OCI-LY7 (cell line): ENCODE data around the gene RNU1-2. TPM values are rescaled to one million over a fixed set of nuclear protein-coding genes. Genes with fewer than 3 reads are reported as not detected.
A peak's percentile ranks its signal among the peaks of the same experiment; 100 is the strongest.
"Not testable (repeated sequence)": the region's sequence is repeated elsewhere in the genome, so short reads cannot be mapped to it uniquely, and the experiment has no call there.

ENCODE experiments used
- BruUV-seq: library from RNA; stranded (reverse); fragments of 400-500 nt; replicated peaks from 2 replicates; lab custom pipeline; 2021; lab: Mats Ljungman, UMichigan
- CTCF ChIA-PET: fragments of 300-600 bp; sonication (Branson Sonifier 250); formaldehyde crosslinking; loops from one replicate; lab custom pipeline; 2022; ENCODE audit warnings: antibody characterized with exemption; ENCODE audit not compliant: unreplicated experiment; lab: Charles Lee
- POLR2A ChIA-PET: fragments of 300-600 bp; sonication (Branson Sonifier 250); formaldehyde crosslinking; loops from one replicate; lab custom pipeline; 2022; ENCODE audit warnings: antibody characterized with exemption; lab: Charles Lee
- DNase-seq: peaks from one replicate; pipeline ENCODE4 v3.0.0-alpha.2; 2015; ENCODE audit warnings: low spot score
- H2AFZ ChIP-seq: fragments of 200-600 bp; sonication (generic), shearing (Covaris generic); 2 replicates; pipeline ENCODE4 v1.6.1; 2014; ENCODE audit warnings: mild to moderate bottlenecking, antibody characterized with exemption, low read length, moderate library complexity
- H3K27ac ChIP-seq: fragments of 200-600 bp; sonication (generic); 2 replicates; pipeline ENCODE4 v1.5.1; 2014; ENCODE audit warnings: mixed run types, low read depth, mild to moderate bottlenecking, moderate library complexity, low read length, inconsistent platforms; ENCODE audit not compliant: poor library complexity, severe bottlenecking
- H3K36me3 ChIP-seq: fragments of 200-600 bp; sonication (generic); 2 replicates; pipeline ENCODE4 v1.6.1; 2014; ENCODE audit warnings: mild to moderate bottlenecking, antibody characterized with exemption, low read length, moderate library complexity, mixed read lengths; ENCODE audit not compliant: insufficient read depth
- H3K4me1 ChIP-seq: fragments of 200-600 bp; sonication (generic); 2 replicates; pipeline ENCODE4 v1.5.1; 2014; ENCODE audit warnings: mild to moderate bottlenecking, low read length; ENCODE audit not compliant: insufficient read depth, poor library complexity, severe bottlenecking
- H3K4me2 ChIP-seq: fragments of 200-600 bp; sonication (generic); 2 replicates; pipeline ENCODE4 v1.6.1; 2014; ENCODE audit warnings: mild to moderate bottlenecking, low read length
- H3K4me3 ChIP-seq: fragments of 200-600 bp; sonication (generic); 2 replicates; pipeline ENCODE4 v1.5.1; 2014; ENCODE audit warnings: mild to moderate bottlenecking, low read depth, low read length; ENCODE audit not compliant: poor library complexity, severe bottlenecking
- H3K79me2 ChIP-seq: fragments of 200-600 bp; sonication (generic); 2 replicates; pipeline ENCODE4 v1.6.1; 2016; ENCODE audit warnings: low read depth, mild to moderate bottlenecking, low read length, moderate library complexity, mixed read lengths; ENCODE audit not compliant: insufficient read depth
- H3K9me2 ChIP-seq: fragments of 200-600 bp; sonication (generic); 2 replicates; pipeline ENCODE4 v1.6.1; 2016; ENCODE audit warnings: mild to moderate bottlenecking, low read length, mixed read lengths; ENCODE audit not compliant: insufficient read depth
- H3K9me3 ChIP-seq: fragments of 200-600 bp; sonication (generic); 2 replicates; pipeline ENCODE4 v1.6.1; 2014; ENCODE audit warnings: mild to moderate bottlenecking, mixed run types, low read length, mixed read lengths
- H4K20me1 ChIP-seq: fragments of 200-600 bp; sonication (generic); 2 replicates; pipeline ENCODE4 v1.6.1; 2014; ENCODE audit warnings: mild to moderate bottlenecking, antibody characterized with exemption, low read length, moderate library complexity, mixed read lengths; ENCODE audit not compliant: insufficient read depth
- EZH2phosphoT487 ChIP-seq: fragments of 200-600 bp; sonication (generic); IDR thresholded peaks from 2 replicates; pipeline ENCODE4 v1.6.1; 2018; ENCODE audit warnings: low read depth, borderline replicate concordance, mild to moderate bottlenecking, mixed run types, antibody characterized with exemption, low read length, moderate library complexity, mixed read lengths
- intact Hi-C: fragments of 100-400 bp; cut with micrococcal nuclease; formaldehyde crosslinking; loops from one replicate; pipeline ENCODE4 v1.10.0; 2022; ENCODE audit not compliant: unreplicated experiment
- total RNA-seq, 2 experiments: library from RNA; depleted of rRNA in 1 of 2; stranded (reverse); fragments of >200 nt in 1 of 2; shearing (Covaris generic) in 1 of 2; gene quantifications; 2 replicates each; pipeline ENCODE4 v1.2.3, GENCODE V29; 2014 to 2022
- TF ChIP-seq, protein P1 (sequence below): fragments of 200-600 bp; sonication (generic); conservative IDR thresholded peaks from 2 replicates; pipeline ENCODE4 v1.5.1; 2014; ENCODE audit warnings: mild to moderate bottlenecking, antibody characterized with exemption, low read length, moderate library complexity, mixed read lengths

The RNU1-2 gene
- total RNA-seq, 2 experiments from 2014 or later = under 0.01 to 1,968 TPM

DNA sequence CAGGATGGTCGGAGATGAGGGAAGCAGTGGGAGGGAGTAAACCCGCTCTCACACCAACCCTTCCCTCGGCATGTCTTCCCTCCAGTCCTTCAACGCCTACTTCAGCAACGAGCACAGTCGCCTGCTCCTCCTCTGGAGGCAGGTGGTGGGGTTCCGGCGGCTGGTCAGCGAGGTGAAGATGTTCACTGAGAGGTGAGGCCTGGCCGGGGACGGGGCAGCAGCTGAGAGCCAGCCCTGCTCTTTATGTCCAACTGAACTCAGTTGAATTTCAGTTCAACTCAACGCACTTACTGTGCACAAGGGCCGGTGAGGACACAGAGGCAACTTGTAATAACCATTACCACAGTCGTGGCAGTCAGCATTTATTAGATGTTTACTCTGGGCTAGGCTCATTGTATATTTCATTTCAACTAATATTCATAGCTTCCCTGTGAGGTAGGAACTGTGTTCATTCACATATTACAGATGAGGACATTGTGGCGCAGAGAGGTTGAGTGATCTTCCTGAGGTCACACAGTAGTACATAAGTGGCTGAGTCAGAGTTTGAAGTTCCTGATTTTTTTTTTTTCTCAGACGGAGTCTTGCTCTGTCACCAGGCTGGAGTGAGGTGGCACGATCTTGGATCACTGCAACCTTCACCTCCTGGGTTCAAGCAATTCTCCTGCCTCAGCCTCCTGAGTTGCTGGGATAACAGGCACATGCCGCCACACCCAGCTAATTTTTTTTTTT is 35.6 kb downstream of the RNU1-2 start:
- H3K79me2 ChIP-seq, H3K4me1 ChIP-seq, BruUV-seq, H2AFZ ChIP-seq, CTCF ChIA-PET, POLR2A ChIA-PET, H3K4me2 ChIP-seq, H3K4me3 ChIP-seq, H3K36me3 ChIP-seq, H3K27ac ChIP-seq, intact Hi-C loops, DNase-seq, H3K9me2 ChIP-seq, H3K9me3 ChIP-seq, H4K20me1 ChIP-seq: not testable (repeated sequence)

- H3K27ac ChIP-seq, H3K9me2 ChIP-seq, H4K20me1 ChIP-seq, CTCF ChIA-PET, intact Hi-C loops, H3K4me2 ChIP-seq, H3K4me1 ChIP-seq, H3K9me3 ChIP-seq, DNase-seq, H3K79me2 ChIP-seq, H3K4me3 ChIP-seq, H2AFZ ChIP-seq: not testable (repeated sequence)
- POLR2A ChIA-PET = interaction anchor here (0.7 kb wide), 3 partner anchors 18 to 481 kb away, joined by 3 read pairs; no protein-coding TSS in a partner anchor
- BruUV-seq = TSS peak; percentile 64
- peaks cover 11% of the 10 kb centered on the region; the same call in 1 of the 2 replicates for H3K36me3 ChIP-seq
Observed at GRCh38 chr1:16933945-16934344, 38.2 kb downstream of the RNU1-2 start.

- H3K4me3 ChIP-seq, BruUV-seq, H2AFZ ChIP-seq, CTCF ChIA-PET, DNase-seq, H4K20me1 ChIP-seq, intact Hi-C loops, H3K9me2 ChIP-seq, H3K79me2 ChIP-seq, H3K4me1 ChIP-seq, H3K9me3 ChIP-seq, H3K4me2 ChIP-seq, H3K27ac ChIP-seq, POLR2A ChIA-PET: not testable (repeated sequence)
- peaks cover 11% of the 10 kb centered on the region; the same call in 1 of the 2 replicates for H3K36me3 ChIP-seq
Observed at GRCh38 chr1:16936580-16936979, 40.8 kb downstream of the RNU1-2 start.

GRCh38 chr1:16938351-16939321 is 42.9 kb downstream of the RNU1-2 start:
- Histone ChIP-seq H3K79me2 (no peaks in the 10 kb centered on the region), H3K9me3 (no peaks in the 10 kb centered on the region), H3K9me2 (no peaks in the 10 kb centered on the region), H3K4me3 (no peak overlapping the region), H4K20me1 (no peaks in the 10 kb centered on the region), H3K4me1 (no peaks in the 10 kb centered on the region), H3K4me2 (no peak overlapping the region), H2AFZ (no peak overlapping the region), H3K27ac (no peak overlapping the region), H3K36me3 (peaks cover 19% of the 10 kb centered on the region; the same call in 1 of the 2 replicates)
- TF ChIP-seq, protein P1, sequence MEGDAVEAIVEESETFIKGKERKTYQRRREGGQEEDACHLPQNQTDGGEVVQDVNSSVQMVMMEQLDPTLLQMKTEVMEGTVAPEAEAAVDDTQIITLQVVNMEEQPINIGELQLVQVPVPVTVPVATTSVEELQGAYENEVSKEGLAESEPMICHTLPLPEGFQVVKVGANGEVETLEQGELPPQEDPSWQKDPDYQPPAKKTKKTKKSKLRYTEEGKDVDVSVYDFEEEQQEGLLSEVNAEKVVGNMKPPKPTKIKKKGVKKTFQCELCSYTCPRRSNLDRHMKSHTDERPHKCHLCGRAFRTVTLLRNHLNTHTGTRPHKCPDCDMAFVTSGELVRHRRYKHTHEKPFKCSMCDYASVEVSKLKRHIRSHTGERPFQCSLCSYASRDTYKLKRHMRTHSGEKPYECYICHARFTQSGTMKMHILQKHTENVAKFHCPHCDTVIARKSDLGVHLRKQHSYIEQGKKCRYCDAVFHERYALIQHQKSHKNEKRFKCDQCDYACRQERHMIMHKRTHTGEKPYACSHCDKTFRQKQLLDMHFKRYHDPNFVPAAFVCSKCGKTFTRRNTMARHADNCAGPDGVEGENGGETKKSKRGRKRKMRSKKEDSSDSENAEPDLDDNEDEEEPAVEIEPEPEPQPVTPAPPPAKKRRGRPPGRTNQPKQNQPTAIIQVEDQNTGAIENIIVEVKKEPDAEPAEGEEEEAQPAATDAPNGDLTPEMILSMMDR = no peak
- TF ChIP-seq EZH2phosphoT487 = no peak
- POLR2A ChIA-PET = interaction anchor here (0.5 kb wide), 1 partner anchor 1648 kb away, joined by 3 read pairs; no protein-coding TSS in a partner anchor
- DNase-seq = no peak
- CTCF ChIA-PET = no interaction called here
- intact Hi-C loops = no loop called here
- no TSS peak for BruUV-seq

DNA sequence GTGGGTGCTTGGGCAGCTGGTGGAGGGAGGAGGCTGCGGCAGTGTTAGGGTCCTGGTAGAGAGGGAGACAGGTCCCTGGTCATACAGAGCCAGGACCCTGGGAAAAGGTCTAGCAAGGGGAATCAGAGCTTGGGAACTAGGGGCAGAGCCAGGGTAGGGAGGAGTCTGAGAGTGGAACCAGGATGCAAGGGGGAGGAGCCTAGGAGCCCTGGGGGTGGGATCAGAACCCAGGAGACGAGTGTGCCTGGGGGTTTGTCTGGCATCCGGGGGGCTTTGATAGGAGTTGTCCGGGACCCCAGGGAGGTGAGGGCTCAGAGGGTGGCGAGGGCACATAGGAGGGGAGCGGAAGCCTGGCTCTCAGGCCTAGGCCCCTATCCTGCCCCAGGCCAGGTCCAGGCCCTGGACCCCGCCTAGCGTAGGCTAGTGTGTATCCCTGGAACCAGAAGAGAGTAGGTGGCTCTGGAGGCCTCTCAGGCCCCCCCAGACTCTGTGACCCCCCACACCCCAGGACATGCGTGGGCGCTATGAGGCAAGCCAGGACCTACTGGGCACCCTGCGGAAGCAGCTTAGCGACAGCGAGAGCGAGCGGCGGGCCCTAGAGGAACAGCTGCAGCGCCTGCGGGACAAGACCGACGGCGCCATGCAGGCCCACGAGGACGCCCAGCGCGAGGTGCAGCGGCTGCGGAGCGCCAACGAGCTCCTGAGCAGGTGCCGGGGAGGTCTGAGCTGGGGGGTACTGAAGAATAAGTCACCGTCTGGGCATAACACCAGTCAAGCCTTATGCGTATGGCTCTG is 43.8 kb downstream of the RNU1-2 start:
- peaks cover 16% of the 10 kb centered on the region; the same call in 1 of the 2 replicates for H3K36me3 ChIP-seq
- H3K27ac ChIP-seq, H3K4me1 ChIP-seq, DNase-seq, H3K9me2 ChIP-seq, H2AFZ ChIP-seq, BruUV-seq, POLR2A ChIA-PET, H4K20me1 ChIP-seq, H3K79me2 ChIP-seq, H3K4me3 ChIP-seq, H3K9me3 ChIP-seq, CTCF ChIA-PET, intact Hi-C loops, H3K4me2 ChIP-seq: not testable (repeated sequence)
